ENCODE results near the gene STAT4.

STAT4 gene

GRCh38 chr2:191183516-191183915 lies 32.7 kb upstream of the STAT4 start:
- no peak for DNase-seq
- Histone ChIP-seq H3K9ac (ENCODE audit: low read length) (no peak overlapping the region), H2BK15ac (ENCODE audit: low read depth, poor library complexity, severe bottlenecking) (no peak overlapping the region), H3K36me3 (ENCODE audit: control insufficient read depth in 1 of 2, insufficient read depth in 2 of 2, low read depth in 1 of 2, low read length in 2 of 2) (no peaks in the 10 kb centered on the region), H3K4me1 (ENCODE audit: control insufficient read depth, insufficient read depth, low read depth, low read length) (no peaks in the 10 kb centered on the region), H2AK5ac (ENCODE audit: low read length, severe bottlenecking) (no peak overlapping the region), H3K4me2 (ENCODE audit: low read length, poor library complexity, severe bottlenecking) (no peak overlapping the region), H3K9me3 (ENCODE audit: control insufficient read depth, low read length) (no peaks in the 10 kb centered on the region), H2BK12ac (ENCODE audit: low read length in 2 of 2) (no peak overlapping the region), H2BK120ac (ENCODE audit: low read depth, low read length) (no peak overlapping the region), H3K4me3 (ENCODE audit: insufficient read depth in 1 of 2, low read depth in 1 of 2, low read length in 2 of 2) (no peak overlapping the region), H3K14ac (ENCODE audit: low read length in 2 of 2) (no peak overlapping the region), H2BK5ac (ENCODE audit: low read depth, low read length, poor library complexity, severe bottlenecking) (no peak overlapping the region), H3K23ac (ENCODE audit: low read length in 2 of 2) (no peak overlapping the region), H4K91ac (ENCODE audit: low read length) (no peak overlapping the region), H3K4ac (ENCODE audit: low read depth in 1 of 2, low read length in 2 of 2) (no peak overlapping the region), H2AFZ (ENCODE audit: low read depth, low read length) (no peak overlapping the region), H3K79me1 (replicated peaks; ENCODE audit: low read length, poor library complexity, severe bottlenecking) (no peaks in the 10 kb centered on the region), H3K27ac (ENCODE audit: low read length, poor library complexity, severe bottlenecking) (no peak overlapping the region), H3K27me3 (ENCODE audit: control insufficient read depth in 1 of 2, insufficient read depth in 1 of 2, low read length in 2 of 2) (no peaks in the 10 kb centered on the region), H3K18ac (ENCODE audit: low read depth in 1 of 2, low read length in 2 of 2) (no peak overlapping the region), H4K8ac (ENCODE audit: low read length) (no peak overlapping the region)

- no peaks in the 10 kb centered on the region for H3K27me3 ChIP-seq (ENCODE audit: control insufficient read depth in 1 of 2, insufficient read depth in 1 of 2, low read length in 2 of 2)
- H2AK5ac ChIP-seq (ENCODE audit: low read length, severe bottlenecking) = no peak overlapping the region
- no peak overlapping the region for H3K27ac ChIP-seq (ENCODE audit: low read length, poor library complexity, severe bottlenecking)
- H3K36me3 ChIP-seq (ENCODE audit: control insufficient read depth in 1 of 2, insufficient read depth in 2 of 2, low read depth in 1 of 2, low read length in 2 of 2) = no peaks in the 10 kb centered on the region
- no peak overlapping the region for H3K4ac ChIP-seq (ENCODE audit: low read depth in 1 of 2, low read length in 2 of 2)
- H3K4me1 ChIP-seq (ENCODE audit: control insufficient read depth, insufficient read depth, low read depth, low read length) = no peaks in the 10 kb centered on the region
- no peak overlapping the region for H3K4me3 ChIP-seq (ENCODE audit: insufficient read depth in 1 of 2, low read depth in 1 of 2, low read length in 2 of 2)
- no peak overlapping the region for H2AFZ ChIP-seq (ENCODE audit: low read depth, low read length)
- H3K23ac ChIP-seq (ENCODE audit: low read length in 2 of 2) = no peak overlapping the region
- H3K18ac ChIP-seq (ENCODE audit: low read depth in 1 of 2, low read length in 2 of 2) = no peak overlapping the region
- H3K14ac ChIP-seq (ENCODE audit: low read length in 2 of 2) = no peak overlapping the region
- no peak overlapping the region for H2BK120ac ChIP-seq (ENCODE audit: low read depth, low read length)
- H3K79me1 ChIP-seq (replicated peaks; ENCODE audit: low read length, poor library complexity, severe bottlenecking) = no peaks in the 10 kb centered on the region
- no peak overlapping the region for H3K4me2 ChIP-seq (ENCODE audit: low read length, poor library complexity, severe bottlenecking)
- no peak overlapping the region for H2BK15ac ChIP-seq (ENCODE audit: low read depth, poor library complexity, severe bottlenecking)
- 92% methylated on average over 1 of the region's 2 CpGs for WGBS
- DNase-seq = no peak
- H3K9ac ChIP-seq (ENCODE audit: low read length) = no peak overlapping the region
- H4K8ac ChIP-seq (ENCODE audit: low read length) = no peak overlapping the region
- H4K91ac ChIP-seq (ENCODE audit: low read length) = no peak overlapping the region
- no peaks in the 10 kb centered on the region for H3K9me3 ChIP-seq (ENCODE audit: control insufficient read depth, low read length)
- no peak overlapping the region for H2BK12ac ChIP-seq (ENCODE audit: low read length in 2 of 2)
- H2BK5ac ChIP-seq (ENCODE audit: low read depth, low read length, poor library complexity, severe bottlenecking) = no peak overlapping the region
Observed at GRCh38 chr2:191183081-191183480, 32.3 kb upstream of the STAT4 start.

GRCh38 chr2:191180713-191181112 lies 29.9 kb upstream of the STAT4 start:
- H2AFZ ChIP-seq (ENCODE audit: low read depth, low read length) = no peak overlapping the region
- peak; percentile 39 for DNase-seq

GRCh38 chr2:191180276-191180675 lies 29.5 kb upstream of the STAT4 start:
- Histone ChIP-seq H2BK5ac (ENCODE audit: low read depth, low read length, poor library complexity, severe bottlenecking) (no peak overlapping the region), H3K27ac (ENCODE audit: low read length, poor library complexity, severe bottlenecking) (no peak overlapping the region), H3K9ac (ENCODE audit: low read length) (no peak overlapping the region), H3K18ac (ENCODE audit: low read depth in 1 of 2, low read length in 2 of 2) (no peak overlapping the region), H2BK12ac (ENCODE audit: low read length in 2 of 2) (peak overlapping the region in 1 of 2 experiments; percentile 47), H3K4me3 (ENCODE audit: insufficient read depth in 1 of 2, low read depth in 1 of 2, low read length in 2 of 2) (no peak overlapping the region), H3K27me3 (ENCODE audit: control insufficient read depth in 1 of 2, insufficient read depth in 1 of 2, low read length in 2 of 2) (no peaks in the 10 kb centered on the region), H3K79me1 (replicated peaks; ENCODE audit: low read length, poor library complexity, severe bottlenecking) (no peaks in the 10 kb centered on the region), H3K23ac (ENCODE audit: low read length in 2 of 2) (no peak overlapping the region), H3K36me3 (ENCODE audit: control insufficient read depth in 1 of 2, insufficient read depth in 2 of 2, low read depth in 1 of 2, low read length in 2 of 2) (no peaks in the 10 kb centered on the region), H3K4me2 (ENCODE audit: low read length, poor library complexity, severe bottlenecking) (no peak overlapping the region), H2BK15ac (ENCODE audit: low read depth, poor library complexity, severe bottlenecking) (no peak overlapping the region), H2AFZ (ENCODE audit: low read depth, low read length) (no peak overlapping the region), H2BK120ac (ENCODE audit: low read depth, low read length) (no peak overlapping the region), H4K8ac (ENCODE audit: low read length) (no peak overlapping the region), H3K9me3 (ENCODE audit: control insufficient read depth, low read length) (no peaks in the 10 kb centered on the region), H2AK5ac (ENCODE audit: low read length, severe bottlenecking) (no peak overlapping the region), H3K4me1 (ENCODE audit: control insufficient read depth, insufficient read depth, low read depth, low read length) (no peaks in the 10 kb centered on the region), H4K91ac (ENCODE audit: low read length) (no peak overlapping the region), H3K4ac (ENCODE audit: low read depth in 1 of 2, low read length in 2 of 2) (no peak overlapping the region), H3K14ac (ENCODE audit: low read length in 2 of 2) (no peak overlapping the region)
- WGBS = 92% methylated on average over 2 of the region's 2 CpGs
- no peak for DNase-seq

More at GRCh38 chr2:191180713-191181112, 29.9 kb upstream of the STAT4 start:
- Histone ChIP-seq H4K91ac (ENCODE audit: low read length) (no peak overlapping the region), H2BK120ac (ENCODE audit: low read depth, low read length) (no peak overlapping the region), H3K27ac (ENCODE audit: low read length, poor library complexity, severe bottlenecking) (no peak overlapping the region), H3K4me3 (ENCODE audit: insufficient read depth in 1 of 2, low read depth in 1 of 2, low read length in 2 of 2) (no peak overlapping the region), H3K27me3 (ENCODE audit: control insufficient read depth in 1 of 2, insufficient read depth in 1 of 2, low read length in 2 of 2) (no peaks in the 10 kb centered on the region), H2BK15ac (ENCODE audit: low read depth, poor library complexity, severe bottlenecking) (no peak overlapping the region), H3K18ac (ENCODE audit: low read depth in 1 of 2, low read length in 2 of 2) (no peak overlapping the region), H3K9ac (ENCODE audit: low read length) (peak overlapping the region; percentile 11), H4K8ac (ENCODE audit: low read length) (no peak overlapping the region), H2BK12ac (ENCODE audit: low read length in 2 of 2) (no peak overlapping the region), H3K4me1 (ENCODE audit: control insufficient read depth, insufficient read depth, low read depth, low read length) (no peaks in the 10 kb centered on the region), H3K4me2 (ENCODE audit: low read length, poor library complexity, severe bottlenecking) (no peak overlapping the region), H2BK5ac (ENCODE audit: low read depth, low read length, poor library complexity, severe bottlenecking) (no peak overlapping the region), H3K36me3 (ENCODE audit: control insufficient read depth in 1 of 2, insufficient read depth in 2 of 2, low read depth in 1 of 2, low read length in 2 of 2) (no peaks in the 10 kb centered on the region), H3K9me3 (ENCODE audit: control insufficient read depth, low read length) (no peaks in the 10 kb centered on the region), H2AK5ac (ENCODE audit: low read length, severe bottlenecking) (no peak overlapping the region), H3K23ac (ENCODE audit: low read length in 2 of 2) (no peak overlapping the region), H3K14ac (ENCODE audit: low read length in 2 of 2) (no peak overlapping the region), H3K79me1 (replicated peaks; ENCODE audit: low read length, poor library complexity, severe bottlenecking) (no peaks in the 10 kb centered on the region), H3K4ac (ENCODE audit: low read depth in 1 of 2, low read length in 2 of 2) (no peak overlapping the region)

Data from mesenchymal stem cell (in vitro differentiated cells and primary cell).